ENCODE data around the gene SOX6. TPM values are rescaled to one million over a fixed set of nuclear protein-coding genes. Genes with fewer than 3 reads are reported as not detected.

SOX6 gene
- polyA plus RNA-seq, 1 experiment: 6.0 TPM

- Histone ChIP-seq H3K4me3 (ENCODE audit: low read depth, low read length) (no peak overlapping the region), H3K27ac (ENCODE audit: low read depth, low read length) (no peak overlapping the region), H3K9me3 (ENCODE audit: control insufficient read depth, insufficient read depth, low read length) (no peaks in the 10 kb centered on the region), H3K27me3 (ENCODE audit: control insufficient read depth, insufficient read depth, low read length) (no peaks in the 10 kb centered on the region)
- CTCF ChIA-PET: no interaction called here
- POLR2A ChIA-PET: no interaction called here
- no peak for TF ChIP-seq CTCF (IDR thresholded peaks at IDR 0.05; ENCODE audit: low read depth, low read length)
- DNase-seq (ENCODE audit: low read depth, low spot score): no peak
These were observed 328.7 kb downstream of the SOX6 start for GRCh38 chr11:16027621-16028020.

- no peak overlapping the region for H3K4me3 ChIP-seq (ENCODE audit: low read depth, low read length)
- H3K27ac ChIP-seq (ENCODE audit: low read depth, low read length): no peak overlapping the region
- POLR2A ChIA-PET: no interaction called here
These were observed 329.5 kb downstream of the SOX6 start for GRCh38 chr11:16026849-16027248.

GRCh38 chr11:16018931-16019330 lies 337.4 kb downstream of the SOX6 start:
- TF ChIP-seq CTCF (IDR thresholded peaks at IDR 0.05; ENCODE audit: low read depth, low read length): no peak
- CTCF ChIA-PET: no interaction called here
- no peak for DNase-seq (ENCODE audit: low read depth, low spot score)
- POLR2A ChIA-PET: no interaction called here
- Histone ChIP-seq H3K27me3 (ENCODE audit: control insufficient read depth, insufficient read depth, low read length) (no peaks in the 10 kb centered on the region), H3K4me3 (ENCODE audit: low read depth, low read length) (no peak overlapping the region), H3K9me3 (ENCODE audit: control insufficient read depth, insufficient read depth, low read length) (no peaks in the 10 kb centered on the region), H3K27ac (ENCODE audit: low read depth, low read length) (no peak overlapping the region)

More at GRCh38 chr11:16026849-16027248, 329.5 kb downstream of the SOX6 start:
- Histone ChIP-seq H3K27me3 (ENCODE audit: control insufficient read depth, insufficient read depth, low read length) (no peaks in the 10 kb centered on the region), H3K9me3 (ENCODE audit: control insufficient read depth, insufficient read depth, low read length) (no peaks in the 10 kb centered on the region)
- no peak for TF ChIP-seq CTCF (IDR thresholded peaks at IDR 0.05; ENCODE audit: low read depth, low read length)
- CTCF ChIA-PET: no interaction called here
- no peak for DNase-seq (ENCODE audit: low read depth, low spot score)

- Histone ChIP-seq H3K4me3 (ENCODE audit: low read depth, low read length) (no peak overlapping the region), H3K9me3 (ENCODE audit: control insufficient read depth, insufficient read depth, low read length) (no peaks in the 10 kb centered on the region), H3K27ac (ENCODE audit: low read depth, low read length) (no peak overlapping the region), H3K27me3 (ENCODE audit: control insufficient read depth, insufficient read depth, low read length) (no peaks in the 10 kb centered on the region)
- no peak for DNase-seq (ENCODE audit: low read depth, low spot score)
- ChIA-PET POLR2A (no interaction called here), CTCF (interaction anchor here (0.6 kb wide), 1 partner anchor 324 kb away, joined by 3 read pairs; no protein-coding TSS in a partner anchor)
- no peak for TF ChIP-seq CTCF (IDR thresholded peaks at IDR 0.05; ENCODE audit: low read depth, low read length)
These were observed 339.9 kb downstream of the SOX6 start for GRCh38 chr11:16016468-16016829.

- ChIA-PET POLR2A (no interaction called here), CTCF (interaction anchor here (0.6 kb wide), 1 partner anchor 324 kb away, joined by 3 read pairs; no protein-coding TSS in a partner anchor)
- Histone ChIP-seq H3K27ac (ENCODE audit: low read depth, low read length) (no peak overlapping the region), H3K9me3 (ENCODE audit: control insufficient read depth, insufficient read depth, low read length) (no peaks in the 10 kb centered on the region), H3K27me3 (ENCODE audit: control insufficient read depth, insufficient read depth, low read length) (no peaks in the 10 kb centered on the region), H3K4me3 (ENCODE audit: low read depth, low read length) (no peak overlapping the region)
- no peak for TF ChIP-seq CTCF (IDR thresholded peaks at IDR 0.05; ENCODE audit: low read depth, low read length)
- DNase-seq (ENCODE audit: low read depth, low spot score): no peak
These were observed 340.4 kb downstream of the SOX6 start for GRCh38 chr11:16015741-16016467.

All from AG04450 (cell line).